Forelimb muscle (tissue), 1 donor: ENCODE measurements around the gene ETV7. TPM values are rescaled to one million over a fixed set of nuclear protein-coding genes. Genes with fewer than 3 reads are reported as not detected.

Source experiments
- DNase-seq: peaks from one replicate; pipeline ENCODE4 v3.0.0-alpha.2; 2013; ENCODE audit warnings: low read depth
- polyA plus RNA-seq: library from polyadenylated mRNA; unstranded; fragments of 120-200 nt; gene quantifications from one replicate; pipeline ENCODE4 v1.2.1, GENCODE V29; 2013; ENCODE audit not compliant: insufficient read length

The ETV7 gene
- polyA plus RNA-seq, 1 donor: not detected

DNA sequence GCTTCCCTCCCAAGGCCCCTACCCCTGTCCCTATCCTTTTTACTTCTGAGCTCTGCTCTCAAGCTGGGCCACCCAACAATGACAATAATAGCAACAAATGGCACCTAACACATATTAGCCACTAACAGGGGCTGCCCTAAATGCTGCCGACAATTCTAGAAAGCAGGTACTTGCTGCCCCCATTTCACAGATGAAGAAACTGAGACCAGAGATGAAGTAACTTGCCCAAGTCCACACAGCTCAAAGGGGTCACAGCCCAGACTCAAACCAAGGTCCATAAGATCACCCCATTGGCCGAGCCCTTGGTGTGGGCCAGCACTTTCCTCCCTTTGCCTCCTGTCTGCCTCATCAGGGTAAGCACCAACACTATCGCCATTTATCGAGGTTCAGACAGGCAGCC lies 62.8 kb downstream of the ETV7 start:
- no peak for DNase-seq

DNA sequence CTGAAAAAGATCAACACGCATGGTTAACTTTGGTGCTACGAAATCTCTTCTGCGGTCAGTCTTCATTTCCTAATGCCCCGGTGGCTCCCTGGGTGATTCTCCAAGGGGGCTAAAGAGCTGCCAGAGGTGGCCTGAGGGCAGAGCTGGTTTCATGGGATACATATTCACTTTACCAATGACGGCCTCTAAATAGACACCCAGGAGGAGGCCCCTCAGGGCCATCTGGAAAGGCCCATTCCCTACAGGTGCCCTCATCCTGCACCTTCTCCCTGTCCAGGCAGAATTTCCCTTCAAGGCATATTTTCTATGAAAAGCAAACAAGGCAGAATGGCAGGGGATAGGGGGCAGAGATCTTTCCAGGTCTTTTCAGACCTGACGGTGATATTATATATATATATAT lies 63.3 kb downstream of the ETV7 start:
- DNase-seq: no peak

DNA sequence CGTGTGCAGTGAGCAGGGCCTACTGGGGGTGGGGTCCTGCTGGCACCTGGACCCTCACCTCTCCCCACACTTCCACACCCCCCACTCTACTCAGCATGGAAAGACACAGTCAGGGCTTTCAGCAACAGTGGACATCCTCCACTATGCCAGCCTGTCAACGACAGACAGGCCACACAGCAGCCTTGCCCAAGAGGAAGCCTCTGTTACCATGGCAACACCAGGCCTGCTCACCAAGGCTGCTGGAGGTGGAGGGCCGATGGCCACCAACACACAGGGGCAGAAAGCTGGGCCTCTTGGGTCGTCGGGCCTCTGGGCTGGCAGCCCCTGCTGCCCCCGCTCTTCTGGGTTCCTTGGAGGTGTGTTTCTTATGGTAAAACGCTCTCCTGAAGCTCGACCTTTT lies 64.4 kb downstream of the ETV7 start:
- DNase-seq: no peak

GRCh38 chr6:36322591-36322990 lies 64.9 kb downstream of the ETV7 start:
- DNase-seq: no peak

GRCh38 chr6:36320475-36320874 lies 67.0 kb downstream of the ETV7 start:
- no peak for DNase-seq

DNA sequence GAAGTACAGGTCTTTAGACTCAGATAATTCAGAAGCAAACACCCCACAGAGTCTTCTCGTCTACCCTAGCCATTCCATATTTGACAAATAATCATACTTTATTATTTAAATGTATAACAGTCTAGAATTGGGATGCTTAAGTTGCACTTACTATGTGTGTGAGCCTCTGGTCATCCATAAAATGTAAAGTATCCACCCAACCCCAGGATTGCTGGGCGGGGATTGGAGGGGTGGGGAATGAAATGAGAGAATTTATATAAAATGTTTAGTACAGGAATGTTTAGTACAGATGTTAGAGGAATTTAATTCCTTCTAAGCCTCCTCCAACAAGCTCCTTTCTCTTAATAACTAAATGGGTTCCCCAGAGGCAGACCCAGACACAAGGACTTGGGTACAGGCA lies 67.6 kb downstream of the ETV7 start:
- no peak for DNase-seq

DNA sequence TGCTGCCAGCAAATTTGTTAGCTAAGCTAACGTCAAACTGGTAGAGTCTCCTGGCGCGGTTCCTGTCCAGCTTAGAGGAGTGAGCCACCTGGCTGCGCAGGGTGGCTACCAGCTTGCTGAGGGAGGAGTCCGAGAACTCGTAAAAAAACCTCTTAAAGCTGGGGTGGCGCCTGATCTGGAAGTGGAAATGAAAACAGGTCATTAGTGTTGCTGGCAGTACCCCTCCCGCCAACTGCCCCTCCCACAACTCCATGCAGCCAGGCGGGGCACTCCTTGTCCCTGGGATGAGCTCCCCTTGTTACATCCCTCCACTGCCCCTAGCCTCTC lies 68.1 kb downstream of the ETV7 start:
- no peak for DNase-seq

DNA sequence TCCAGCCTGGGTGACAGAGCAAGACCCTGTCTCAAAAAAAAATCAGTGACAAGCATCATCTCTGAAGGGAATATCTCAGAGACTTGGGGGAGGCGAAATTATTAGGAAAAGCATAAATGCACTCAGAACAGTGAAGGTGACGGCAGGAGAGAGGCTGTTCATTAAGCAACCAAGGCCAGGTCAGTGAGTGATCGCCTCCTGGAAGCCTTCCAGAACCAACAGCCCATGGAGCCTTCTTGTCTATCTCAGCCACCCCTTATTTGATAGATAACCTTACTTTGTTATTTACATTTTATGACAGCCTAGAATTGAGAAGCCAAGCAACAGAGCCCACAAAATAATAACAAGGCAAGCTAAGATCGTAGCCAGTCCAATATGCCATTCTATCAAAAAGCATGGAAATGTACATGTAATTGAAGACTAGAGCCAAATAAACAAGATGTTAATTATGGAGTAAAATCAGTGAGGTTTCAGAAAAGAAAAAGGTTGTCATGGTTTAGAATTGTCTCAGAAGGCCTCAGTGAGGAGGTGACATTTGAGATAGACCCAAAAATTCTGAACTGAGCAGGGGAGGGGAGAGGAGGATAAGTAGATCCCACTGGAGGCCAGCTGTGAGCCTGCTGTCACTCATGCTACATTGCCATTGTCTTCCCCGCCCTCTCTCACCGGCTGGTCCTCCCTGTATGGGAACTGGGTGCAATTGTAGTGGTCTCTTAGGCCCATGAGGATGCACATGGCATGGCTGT lies 68.6 kb downstream of the ETV7 start:
- DNase-seq: no peak

- no peak for DNase-seq
Observed at GRCh38 chr6:36317623-36318022, 69.8 kb downstream of the ETV7 start.

Other genes starting within 250 kb of the ETV7 start
- gene BRPF3, start 190.9 kb downstream of the ETV7 start, polyA plus RNA-seq: 24.4 TPM
- 0.06 TPM for gene PNPLA1, start 117.6 kb downstream of the ETV7 start, polyA plus RNA-seq
- 0.09 TPM for gene BNIP5, start 50.8 kb downstream of the ETV7 start, polyA plus RNA-seq
- 0.08 TPM for gene PXT1, start 55.2 kb upstream of the ETV7 start, polyA plus RNA-seq
- gene KCTD20, start 55.3 kb upstream of the ETV7 start, polyA plus RNA-seq: 38.6 TPM
- gene STK38, start 159.8 kb upstream of the ETV7 start, polyA plus RNA-seq: 25.7 TPM
- 286 TPM for gene SRSF3, start 206.7 kb upstream of the ETV7 start, polyA plus RNA-seq